OCI-LY7 (cell line): ENCODE data around the gene CCDC77. TPM values are rescaled to one million over a fixed set of nuclear protein-coding genes. Genes with fewer than 3 reads are reported as not detected.

ENCODE experiments used
- BruUV-seq: library from RNA; stranded (reverse); fragments of 400-500 nt; replicated peaks from 2 replicates; lab custom pipeline; 2021; lab: Mats Ljungman, UMichigan
- CTCF ChIA-PET: fragments of 300-600 bp; sonication (Branson Sonifier 250); formaldehyde crosslinking; loops from one replicate; lab custom pipeline; 2022; ENCODE audit warnings: antibody characterized with exemption; ENCODE audit not compliant: unreplicated experiment; lab: Charles Lee
- POLR2A ChIA-PET: fragments of 300-600 bp; sonication (Branson Sonifier 250); formaldehyde crosslinking; loops from one replicate; lab custom pipeline; 2022; ENCODE audit warnings: antibody characterized with exemption; lab: Charles Lee
- DNase-seq: peaks from one replicate; pipeline ENCODE4 v3.0.0-alpha.2; 2015; ENCODE audit warnings: low spot score
- H2AFZ ChIP-seq: fragments of 200-600 bp; sonication (generic), shearing (Covaris generic); 2 replicates; pipeline ENCODE4 v1.6.1; 2014; ENCODE audit warnings: mild to moderate bottlenecking, antibody characterized with exemption, low read length, moderate library complexity
- H3K27ac ChIP-seq: fragments of 200-600 bp; sonication (generic); 2 replicates; pipeline ENCODE4 v1.5.1; 2014; ENCODE audit warnings: mixed run types, low read depth, mild to moderate bottlenecking, moderate library complexity, low read length, inconsistent platforms; ENCODE audit not compliant: poor library complexity, severe bottlenecking
- H3K36me3 ChIP-seq: fragments of 200-600 bp; sonication (generic); 2 replicates; pipeline ENCODE4 v1.6.1; 2014; ENCODE audit warnings: mild to moderate bottlenecking, antibody characterized with exemption, low read length, moderate library complexity, mixed read lengths; ENCODE audit not compliant: insufficient read depth
- H3K4me1 ChIP-seq: fragments of 200-600 bp; sonication (generic); 2 replicates; pipeline ENCODE4 v1.5.1; 2014; ENCODE audit warnings: mild to moderate bottlenecking, low read length; ENCODE audit not compliant: insufficient read depth, poor library complexity, severe bottlenecking
- H3K4me2 ChIP-seq: fragments of 200-600 bp; sonication (generic); 2 replicates; pipeline ENCODE4 v1.6.1; 2014; ENCODE audit warnings: mild to moderate bottlenecking, low read length
- H3K4me3 ChIP-seq: fragments of 200-600 bp; sonication (generic); 2 replicates; pipeline ENCODE4 v1.5.1; 2014; ENCODE audit warnings: mild to moderate bottlenecking, low read depth, low read length; ENCODE audit not compliant: poor library complexity, severe bottlenecking
- H3K79me2 ChIP-seq: fragments of 200-600 bp; sonication (generic); 2 replicates; pipeline ENCODE4 v1.6.1; 2016; ENCODE audit warnings: low read depth, mild to moderate bottlenecking, low read length, moderate library complexity, mixed read lengths; ENCODE audit not compliant: insufficient read depth
- H3K9me2 ChIP-seq: fragments of 200-600 bp; sonication (generic); 2 replicates; pipeline ENCODE4 v1.6.1; 2016; ENCODE audit warnings: mild to moderate bottlenecking, low read length, mixed read lengths; ENCODE audit not compliant: insufficient read depth
- H3K9me3 ChIP-seq: fragments of 200-600 bp; sonication (generic); 2 replicates; pipeline ENCODE4 v1.6.1; 2014; ENCODE audit warnings: mild to moderate bottlenecking, mixed run types, low read length, mixed read lengths
- H4K20me1 ChIP-seq: fragments of 200-600 bp; sonication (generic); 2 replicates; pipeline ENCODE4 v1.6.1; 2014; ENCODE audit warnings: mild to moderate bottlenecking, antibody characterized with exemption, low read length, moderate library complexity, mixed read lengths; ENCODE audit not compliant: insufficient read depth
- EZH2phosphoT487 ChIP-seq: fragments of 200-600 bp; sonication (generic); IDR thresholded peaks from 2 replicates; pipeline ENCODE4 v1.6.1; 2018; ENCODE audit warnings: low read depth, borderline replicate concordance, mild to moderate bottlenecking, mixed run types, antibody characterized with exemption, low read length, moderate library complexity, mixed read lengths
- intact Hi-C: fragments of 100-400 bp; cut with micrococcal nuclease; formaldehyde crosslinking; loops from one replicate; pipeline ENCODE4 v1.10.0; 2022; ENCODE audit not compliant: unreplicated experiment
- total RNA-seq, 2 experiments: library from RNA; depleted of rRNA in 1 of 2; stranded (reverse); fragments of >200 nt in 1 of 2; shearing (Covaris generic) in 1 of 2; gene quantifications; 2 replicates each; pipeline ENCODE4 v1.2.3, GENCODE V29; 2014 to 2022
- TF ChIP-seq, protein P1 (sequence below): fragments of 200-600 bp; sonication (generic); conservative IDR thresholded peaks from 2 replicates; pipeline ENCODE4 v1.5.1; 2014; ENCODE audit warnings: mild to moderate bottlenecking, antibody characterized with exemption, low read length, moderate library complexity, mixed read lengths

CCDC77 gene
- total RNA-seq, 2 experiments from 2014 or later, result 22.2 to 22.5 TPM

DNA sequence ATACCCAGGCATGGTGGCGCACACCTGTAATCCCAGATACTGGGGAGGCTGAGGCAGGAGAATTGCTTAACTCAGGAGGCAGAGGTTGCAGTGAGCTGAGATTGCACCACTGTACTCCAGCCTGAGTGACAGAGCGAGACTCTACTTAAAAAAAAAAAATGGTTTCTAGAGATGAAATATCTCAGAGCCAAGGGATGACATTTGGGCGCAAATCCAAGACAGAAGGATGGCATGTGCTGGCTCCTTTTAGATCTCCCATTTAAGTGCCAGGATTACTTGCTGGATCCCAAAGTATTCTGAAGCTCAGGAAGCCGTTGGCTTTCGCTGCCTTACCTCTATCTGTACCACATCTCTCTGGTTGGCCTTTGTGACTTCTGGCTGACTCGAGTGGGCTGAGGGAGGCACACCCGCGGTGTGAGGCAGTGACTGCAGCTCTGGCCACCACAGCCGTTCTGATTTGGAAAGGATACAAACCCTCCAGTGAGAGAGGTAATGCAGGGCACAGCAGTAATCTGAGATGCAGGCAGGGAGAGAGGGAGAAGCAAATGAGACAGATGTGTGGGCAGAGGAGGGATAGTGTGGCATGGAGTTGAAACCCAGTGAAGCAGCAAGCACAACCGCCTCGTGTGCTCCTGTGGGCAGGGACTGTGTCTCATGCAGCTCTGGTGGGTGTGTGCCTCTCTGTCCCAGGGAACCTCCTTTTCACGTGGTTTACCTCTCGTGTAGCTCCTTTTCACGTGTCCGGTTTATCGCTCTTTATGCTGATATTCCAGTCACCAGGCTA lies 63.2 kb downstream of the CCDC77 start:
- CTCF ChIA-PET, result no interaction called here
- DNase-seq, result no peak
- Histone ChIP-seq H3K36me3 (no peaks in the 10 kb centered on the region), H3K4me3 (no peak overlapping the region), H3K79me2 (no peaks in the 10 kb centered on the region), H3K27ac (no peak overlapping the region), H2AFZ (no peak overlapping the region), H4K20me1 (no peaks in the 10 kb centered on the region), H3K4me2 (no peak overlapping the region), H3K4me1 (no peaks in the 10 kb centered on the region), H3K9me2 (no peaks in the 10 kb centered on the region), H3K9me3 (no peaks in the 10 kb centered on the region)
- intact Hi-C loops, result no loop called here
- POLR2A ChIA-PET, result no interaction called here
- BruUV-seq, result no TSS peak
- TF ChIP-seq EZH2phosphoT487, result no peak
- TF ChIP-seq, protein P1, sequence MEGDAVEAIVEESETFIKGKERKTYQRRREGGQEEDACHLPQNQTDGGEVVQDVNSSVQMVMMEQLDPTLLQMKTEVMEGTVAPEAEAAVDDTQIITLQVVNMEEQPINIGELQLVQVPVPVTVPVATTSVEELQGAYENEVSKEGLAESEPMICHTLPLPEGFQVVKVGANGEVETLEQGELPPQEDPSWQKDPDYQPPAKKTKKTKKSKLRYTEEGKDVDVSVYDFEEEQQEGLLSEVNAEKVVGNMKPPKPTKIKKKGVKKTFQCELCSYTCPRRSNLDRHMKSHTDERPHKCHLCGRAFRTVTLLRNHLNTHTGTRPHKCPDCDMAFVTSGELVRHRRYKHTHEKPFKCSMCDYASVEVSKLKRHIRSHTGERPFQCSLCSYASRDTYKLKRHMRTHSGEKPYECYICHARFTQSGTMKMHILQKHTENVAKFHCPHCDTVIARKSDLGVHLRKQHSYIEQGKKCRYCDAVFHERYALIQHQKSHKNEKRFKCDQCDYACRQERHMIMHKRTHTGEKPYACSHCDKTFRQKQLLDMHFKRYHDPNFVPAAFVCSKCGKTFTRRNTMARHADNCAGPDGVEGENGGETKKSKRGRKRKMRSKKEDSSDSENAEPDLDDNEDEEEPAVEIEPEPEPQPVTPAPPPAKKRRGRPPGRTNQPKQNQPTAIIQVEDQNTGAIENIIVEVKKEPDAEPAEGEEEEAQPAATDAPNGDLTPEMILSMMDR, result no peak

- intact Hi-C loops, result no loop called here
- no peak overlapping the region for H3K4me2 ChIP-seq
These were observed 64.6 kb downstream of the CCDC77 start for GRCh38 chr12:466039-466438.

More at GRCh38 chr12:466039-466438, 64.6 kb downstream of the CCDC77 start:
- no peak for TF ChIP-seq EZH2phosphoT487
- TF ChIP-seq, protein P1, result no peak
- H2AFZ ChIP-seq, result no peak overlapping the region
- H3K4me3 ChIP-seq, result no peak overlapping the region
- H3K27ac ChIP-seq, result no peak overlapping the region
- no peaks in the 10 kb centered on the region for H3K79me2 ChIP-seq
- no peaks in the 10 kb centered on the region for H3K9me3 ChIP-seq
- no peaks in the 10 kb centered on the region for H3K36me3 ChIP-seq
- H4K20me1 ChIP-seq, result no peaks in the 10 kb centered on the region
- ChIA-PET POLR2A (interaction anchor here (0.6 kb wide), 1 partner anchor 1151 kb away, joined by 3 read pairs; no protein-coding TSS in a partner anchor), CTCF (no interaction called here)
- DNase-seq, result no peak
- no peaks in the 10 kb centered on the region for H3K9me2 ChIP-seq
- no TSS peak for BruUV-seq
- no peaks in the 10 kb centered on the region for H3K4me1 ChIP-seq
